GM12873 (cell line): ENCODE measurements around the gene TBC1D22A.
A peak's percentile ranks its signal among the peaks of the same experiment; 100 is the strongest.

Experiments used
- CTCF ChIP-seq: IDR thresholded peaks from 2 replicates; pipeline ENCODE4 v1.5.1; 2012; ENCODE audit warnings: low read depth, mild to moderate bottlenecking, moderate library complexity, low read length, control low read depth; ENCODE audit not compliant: insufficient read depth; ENCODE audit errors: missing control alignments

TBC1D22A gene

GRCh38 chr22:46993633-46994032, 231.2 kb downstream of the TBC1D22A start:
- no peak for TF ChIP-seq CTCF

GRCh38 chr22:46994265-46994664, 231.8 kb downstream of the TBC1D22A start:
- TF ChIP-seq CTCF: no peak

GRCh38 chr22:46994983-46995382, 232.5 kb downstream of the TBC1D22A start:
- no peak for TF ChIP-seq CTCF

GRCh38 chr22:46995501-46996360, 233.3 kb downstream of the TBC1D22A start:
- TF ChIP-seq CTCF: no peak

- TF ChIP-seq CTCF: peak; percentile 28
These were observed 234.3 kb downstream of the TBC1D22A start for GRCh38 chr22:46996595-46997310.

GRCh38 chr22:46997311-46997970, 235.0 kb downstream of the TBC1D22A start:
- TF ChIP-seq CTCF: no peak

- TF ChIP-seq CTCF: no peak
These were observed 235.9 kb downstream of the TBC1D22A start for GRCh38 chr22:46998331-46998730.
